HepG2 (cell line): Measurements from ENCODE around the gene USP12. TPM values are rescaled to one million over a fixed set of nuclear protein-coding genes. Genes with fewer than 3 reads are reported as not detected.

Source experiments
- ATAC-seq: fragments of 200-7000 bp; cut with Tn5 transposase; 3 replicates; pipeline ENCODE4 v1.9.1; 2020; ENCODE audit warnings: mild to moderate bottlenecking, moderate library complexity
- BruUV-seq: library from RNA; stranded (reverse); fragments of 400-500 nt; replicated peaks from 2 replicates; lab custom pipeline; 2021; lab: Mats Ljungman, UMichigan
- CTCF ChIA-PET: fragments of 300-600 bp; formaldehyde crosslinking; extraction: SDS; loops from one replicate; lab custom pipeline; 2021; ENCODE audit warnings: low total read pairs, inconsistent platforms, low intra/inter-chr PET ratio; lab: Yijun Ruan, JAX
- POLR2A ChIA-PET: fragments of 350-600 bp; sonication (Branson Sonifier 250); formaldehyde crosslinking; loops from one replicate; lab custom pipeline; 2020; ENCODE audit warnings: antibody characterized with exemption, inconsistent platforms; lab: Yijun Ruan, JAX
- DNase-seq: peaks from one replicate; pipeline ENCODE4 v3.0.0-alpha.2; 2015; ENCODE audit warnings: low spot score
- FAIRE-seq: peaks from 3 replicates; lab custom pipeline; 2011; peaks lifted over from hg19 to GRCh38; lab: Jason Lieb, UNC
- H2AFZ ChIP-seq: one replicate; pipeline ENCODE4 v1.6.1; 2011; ENCODE audit warnings: low read length, inconsistent platforms
- H3K27ac ChIP-seq: fragments of 300-600 bp; 3 replicates; pipeline ENCODE4 v1.8.0; 2011; ENCODE audit warnings: mixed run types, mild to moderate bottlenecking, mixed read lengths, low read length, inconsistent platforms; ENCODE audit not compliant: insufficient read depth; ENCODE audit errors: extremely low read length
- H3K27me3 ChIP-seq, 2 experiments: fragments of 200-600 bp in 1 of 2; 2 replicates in 1 of 2; 3 replicates in 1 of 2; pipeline versions ENCODE4 v1.6.0 to v1.8.0; 2011; ENCODE audit warnings: low read length in 2 of 2, mild to moderate bottlenecking in 2 of 2, moderate library complexity in 2 of 2, inconsistent platforms in 1 of 2; ENCODE audit not compliant: insufficient read depth in 2 of 2, control insufficient read depth in 1 of 2
- H3K36me3 ChIP-seq, 2 experiments: fragments of 200-600 bp in 1 of 2; replicated peaks in 1 of 2; 2 replicates in 1 of 2; 3 replicates in 1 of 2; pipeline versions ENCODE4 v1.5.1 to v1.8.0; 2011; ENCODE audit warnings: low read length in 2 of 2, inconsistent platforms in 1 of 2; ENCODE audit not compliant: insufficient read depth in 2 of 2, control insufficient read depth in 1 of 2
- H3K4me1 ChIP-seq: 2 replicates; pipeline ENCODE4 v1.5.1; 2012; ENCODE audit warnings: low read length, inconsistent platforms; ENCODE audit not compliant: insufficient read depth
- H3K4me2 ChIP-seq: 2 replicates; pipeline ENCODE4 v1.6.0; 2011; ENCODE audit warnings: low read depth, low read length, inconsistent platforms
- H3K4me3 ChIP-seq, 3 experiments: fragments of 200-600 bp in 1 of 3; sonication (generic), shearing (Covaris generic) in 1 of 3; replicated peaks in 1 of 3; 2 replicates each; pipeline ENCODE4 v1.5.1; 2011 to 2016; ENCODE audit warnings: low read length in 3 of 3, inconsistent platforms in 2 of 3, low read depth in 2 of 3, mild to moderate bottlenecking in 2 of 3, control low read depth in 1 of 3, mixed read lengths in 1 of 3; ENCODE audit not compliant: insufficient read depth in 1 of 3
- H3K79me2 ChIP-seq: one replicate; pipeline ENCODE4 v1.6.1; 2011; ENCODE audit warnings: low read length, inconsistent platforms; ENCODE audit not compliant: insufficient read depth
- H3K9ac ChIP-seq: 2 replicates; pipeline ENCODE4 v1.6.0; 2011; ENCODE audit warnings: mild to moderate bottlenecking, low read depth, low read length, inconsistent platforms; ENCODE audit not compliant: insufficient read depth
- H3K9me3 ChIP-seq: 2 replicates; pipeline ENCODE4 v1.5.1; 2012; ENCODE audit warnings: mild to moderate bottlenecking, low read length
- H4K20me1 ChIP-seq: 2 replicates; pipeline ENCODE4 v1.6.0; 2011; ENCODE audit warnings: inconsistent platforms, mild to moderate bottlenecking, low read length, moderate library complexity; ENCODE audit not compliant: insufficient read depth
- PHF8 ChIP-seq: sonication (generic); formaldehyde crosslinking; IDR thresholded peaks from 2 replicates; pipeline ENCODE4 v1.5.0; 2020; ENCODE audit warnings: missing genetic modification reagents
- PRDM4 ChIP-seq: sonication (generic); formaldehyde crosslinking; IDR thresholded peaks from 2 replicates; pipeline ENCODE4 v1.9.0; 2021; ENCODE audit warnings: missing genetic modification reagents, borderline replicate concordance
- ZBTB44 ChIP-seq: sonication (generic); formaldehyde crosslinking; IDR thresholded peaks from 2 replicates; pipeline ENCODE4 v1.4.0; 2020; ENCODE audit warnings: missing genetic modification reagents
- ZNF282 ChIP-seq: fragments of 450-650 bp; IDR thresholded peaks from 2 replicates; pipeline ENCODE4 v1.6.1; 2018; ENCODE audit not compliant: partially characterized antibody
- WGBS: methylation state at CpG from one replicate; pipeline ENCODE4 v1.1.6; 2017; ENCODE audit warnings: low lambda C conversion rate; 5-methylcytosine and 5-hydroxymethylcytosine counted together
- in situ Hi-C: cut with HindIII; loops from 2 replicates; pipeline ENCODE4 v1.10.0; 2017; ENCODE audit warnings: low pct_unique_long_range_greater_than_20kb; ENCODE audit not compliant: extremely low pct_ligation_motif_present
- intact Hi-C: fragments of 100-400 bp; cut with micrococcal nuclease; formaldehyde crosslinking; loops from one replicate; pipeline ENCODE4 v1.10.0; 2022; ENCODE audit not compliant: unreplicated experiment
- polyA plus RNA-seq, 8 experiments: library from polyadenylated mRNA; depleted of rRNA in 3 of 8; stranded (reverse) in 7 of 8; unstranded in 1 of 8; fragments of >200 nt; fragmentation: Illumina TruSeq in 4 of 8; extraction: Trizol in 4 of 8; gene quantifications; 2 replicates each; pipeline versions ENCODE4 v1.2.1 to v1.2.3, GENCODE V29; 2011 to 2016; ENCODE audit warnings: low read depth in 4 of 8, missing spikeins in 1 of 8, mixed read lengths in 1 of 8; ENCODE audit not compliant: insufficient read depth in 1 of 8
- total RNA-seq, 5 experiments: library from RNA; depleted of rRNA; stranded (reverse); fragments of >200 nt; fragmentation: Illumina TruSeq; extraction: Trizol; gene quantifications; 2 replicates each; pipeline ENCODE4 v1.2.3, GENCODE V29; 2016; ENCODE audit warnings: low read depth in 1 of 5

The USP12 gene
- total and polyA plus RNA-seq, 2 of the 13 experiments (the other 11 are each of a cell fraction or from before 2014, with no cell fraction given), result 9.8 to 19.5 TPM

GRCh38 chr13:27047081-27047480 lies 124.5 kb downstream of the USP12 start:
- no TSS peak for BruUV-seq
- H3K9ac ChIP-seq, result no peak overlapping the region
- no peaks in the 10 kb centered on the region for H4K20me1 ChIP-seq
- TF ChIP-seq PRDM4 (no peak), PHF8 (CRISPR knock-in tag) (no peak), ZNF282 (no peak), ZBTB44 (CRISPR knock-in tag) (no peak)
- TF ChIP-seq, all 625 proteins: peak for 0
- ChIA-PET CTCF (no interaction called here), POLR2A (no interaction called here)
- H3K79me2 ChIP-seq, result no peaks in the 10 kb centered on the region
- ATAC-seq (no peak), DNase-seq (no peak), FAIRE-seq (no peak)
- peaks cover 3 to 12% of the 10 kb centered on the region in 2 experiments; a peak in 2 of 5 replicates for H3K27me3 ChIP-seq
- no peaks in the 10 kb centered on the region for H3K9me3 ChIP-seq
- H3K4me1 ChIP-seq, result no peaks in the 10 kb centered on the region
- in situ Hi-C loops (no loop called here), intact Hi-C loops (no loop called here)
- no peak overlapping the region for H3K4me2 ChIP-seq
- H3K4me3 ChIP-seq, result no peak overlapping the region
- no peak overlapping the region for H3K27ac ChIP-seq
- H2AFZ ChIP-seq, result no peak overlapping the region
- 41% methylated on average over 12 of the region's 13 CpGs for WGBS
- no peaks in the 10 kb centered on the region for H3K36me3 ChIP-seq
